Naive thymus-derived CD4-positive, alpha-beta T cell (primary cell): Measurements from ENCODE around the gene ZDHHC14. TPM values are rescaled to one million over a fixed set of nuclear protein-coding genes. Genes with fewer than 3 reads are reported as not detected.

Source experiments
- ATAC-seq: fragments of 150-1000 bp; cut with Tn5 transposase; 2 replicates; pipeline ENCODE4 v1.10.0; 2021; ENCODE audit warnings: mild to moderate bottlenecking, moderate library complexity
- CTCF ChIA-PET: fragments of 350-600 bp; sonication (Branson Sonifier 250); formaldehyde crosslinking; loops from one replicate; lab custom pipeline; 2021; ENCODE audit warnings: antibody characterized with exemption; lab: Charles Lee
- POLR2A ChIA-PET: fragments of 350-600 bp; sonication (Branson Sonifier 250); formaldehyde crosslinking; loops from one replicate; lab custom pipeline; 2021; ENCODE audit warnings: antibody characterized with exemption, inconsistent platforms; lab: Charles Lee
- DNase-seq, 9 donors: peaks; one replicate each; pipeline versions ENCODE4 v3.0.0 to v3.0.0-alpha.2; 2020 to 2022; ENCODE audit warnings: mixed read lengths in 1 of 9
- H3K27ac ChIP-seq: one replicate; pipeline ENCODE4 v1.7.0; 2013; ENCODE audit warnings: mild to moderate bottlenecking, low read depth, low read length, moderate library complexity
- H3K27me3 ChIP-seq, 2 donors: one replicate each; pipeline ENCODE4 v1.7.0; 2013; ENCODE audit warnings: low read length in 2 of 2, mild to moderate bottlenecking in 2 of 2, moderate library complexity in 2 of 2; ENCODE audit not compliant: control insufficient read depth in 2 of 2, insufficient read depth in 2 of 2
- H3K36me3 ChIP-seq, 3 experiments: 1 replicate in 2 of 3; 2 replicates in 1 of 3; pipeline ENCODE4 v1.7.0; 2013; ENCODE audit warnings: low read length in 3 of 3, mild to moderate bottlenecking in 3 of 3, moderate library complexity in 1 of 3; ENCODE audit not compliant: insufficient read depth in 3 of 3, control insufficient read depth in 2 of 3
- H3K4me1 ChIP-seq, 2 donors: one replicate each; pipeline ENCODE4 v1.7.0; 2013; ENCODE audit warnings: low read length in 2 of 2, mild to moderate bottlenecking in 2 of 2, moderate library complexity in 1 of 2; ENCODE audit not compliant: control insufficient read depth in 2 of 2, insufficient read depth in 2 of 2
- H3K4me3 ChIP-seq: 2 replicates; pipeline ENCODE4 v1.7.0; 2013; ENCODE audit warnings: mild to moderate bottlenecking, low read length
- H3K9me3 ChIP-seq, 3 experiments: 1 replicate in 2 of 3; 2 replicates in 1 of 3; pipeline ENCODE4 v1.7.0; 2013; ENCODE audit warnings: low read length in 3 of 3; ENCODE audit not compliant: control insufficient read depth in 2 of 3
- H3K27ac Mint-ChIP-seq, 9 donors: one replicate each; pipeline ENCODE4 v1.8.0; 2020 to 2022; ENCODE audit warnings: mixed read lengths in 9 of 9, mild to moderate bottlenecking in 8 of 9, moderate library complexity in 5 of 9, inconsistent platforms in 2 of 9
- H3K27me3 Mint-ChIP-seq, 5 donors: one replicate each; pipeline ENCODE4 v1.8.0; 2021 to 2022; ENCODE audit warnings: mixed read lengths in 5 of 5, mild to moderate bottlenecking in 1 of 5
- H3K36me3 Mint-ChIP-seq, 5 donors: one replicate each; pipeline ENCODE4 v1.8.0; 2020 to 2022; ENCODE audit warnings: mixed read lengths in 5 of 5, mild to moderate bottlenecking in 3 of 5, inconsistent platforms in 1 of 5
- H3K4me1 Mint-ChIP-seq, 7 donors: one replicate each; pipeline ENCODE4 v1.8.0; 2020 to 2022; ENCODE audit warnings: mixed read lengths in 7 of 7, mild to moderate bottlenecking in 3 of 7, inconsistent platforms in 1 of 7
- H3K4me3 Mint-ChIP-seq, 10 donors: one replicate each; pipeline ENCODE4 v1.8.0; 2020 to 2022; ENCODE audit warnings: mild to moderate bottlenecking in 10 of 10, mixed read lengths in 10 of 10, moderate library complexity in 6 of 10, inconsistent platforms in 2 of 10
- H3K9me3 Mint-ChIP-seq, 11 donors: one replicate each; pipeline ENCODE4 v1.8.0; 2020 to 2022; ENCODE audit warnings: mixed read lengths in 11 of 11, mild to moderate bottlenecking in 4 of 11, inconsistent platforms in 1 of 11, moderate library complexity in 1 of 11
- intact Hi-C, 2 donors: fragments of 100-400 bp; cut with micrococcal nuclease; formaldehyde crosslinking; loops; one replicate each; pipeline ENCODE4 v1.15.1; 2023
- polyA plus RNA-seq, 2 donors: library from polyadenylated mRNA; unstranded; fragments of 300-500 nt; fragmentation: Illumina TruSeq; gene quantifications; one replicate each; pipeline ENCODE4 v1.2.3, GENCODE V29; 2021
- total RNA-seq, 6 experiments: library from RNA in 5 of 6; stranded (reverse) in 5 of 6; gene quantifications; 1 replicate in 5 of 6; 2 replicates in 1 of 6; pipeline ENCODE4 v1.2.3 and lab custom pipeline; 2021 to 2026

Gene ZDHHC14
- total and polyA plus RNA-seq, 7 experiments from 2014 or later: 0.13 to 18.2 (median 0.95) TPM

DNA sequence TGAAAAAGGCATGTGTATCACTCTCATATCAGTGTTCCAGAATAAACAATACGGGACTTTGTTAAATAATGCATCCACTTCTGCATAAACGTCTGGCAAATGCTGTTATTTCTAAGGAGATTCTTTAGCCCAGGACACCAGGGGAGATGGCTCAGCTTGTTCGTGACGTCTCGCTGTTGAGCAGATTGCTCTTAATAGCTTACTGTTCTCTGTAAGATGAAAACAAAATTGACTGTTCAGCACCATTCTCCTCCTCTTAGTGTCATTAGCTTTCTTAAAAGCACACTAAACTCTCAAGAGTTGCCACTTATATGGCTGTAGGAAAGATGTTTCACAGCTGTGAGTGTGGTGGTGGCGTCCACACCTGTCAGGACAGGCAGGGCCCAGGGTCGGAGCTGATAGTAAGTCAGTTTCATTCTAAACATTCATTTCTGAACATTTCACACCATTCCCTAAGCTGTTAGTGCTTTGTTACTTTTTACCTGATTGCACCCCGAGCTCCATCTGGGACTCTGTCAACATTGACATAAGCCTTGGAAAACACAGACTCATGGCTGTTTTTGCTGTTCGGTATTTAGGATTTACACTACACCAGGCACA, 132.1 kb downstream of the ZDHHC14 start:
- Mint-ChIP-seq H3K4me3 (no peak overlapping the region), H3K36me3 (peaks cover 0 to 20% (median 4%) of the 10 kb centered on the region in 5 donors), H3K27me3 (no peaks in the 10 kb centered on the region), H3K27ac (no peak overlapping the region), H3K4me1 (peaks cover 10 to 24% (median 11%) of the 10 kb centered on the region in 7 donors), H3K9me3 (peaks cover 0 to 5% (median 0%) of the 10 kb centered on the region in 11 donors)
- CTCF ChIA-PET: no interaction called here
- no peak for DNase-seq
- H3K4me3 ChIP-seq: no peak overlapping the region
- H3K9me3 ChIP-seq: no peaks in the 10 kb centered on the region
- H3K36me3 ChIP-seq: no peaks in the 10 kb centered on the region
- POLR2A ChIA-PET: interaction anchor here (1.3 kb wide), 1 partner anchor 58 kb away, joined by 3 read pairs; no protein-coding TSS in a partner anchor
- H3K4me1 ChIP-seq: peaks cover 0 to 3% of the 10 kb centered on the region in 2 donors
- ATAC-seq: no peak
- H3K27ac ChIP-seq: no peak overlapping the region
- no peaks in the 10 kb centered on the region for H3K27me3 ChIP-seq
- intact Hi-C loops: no loop called here

DNA sequence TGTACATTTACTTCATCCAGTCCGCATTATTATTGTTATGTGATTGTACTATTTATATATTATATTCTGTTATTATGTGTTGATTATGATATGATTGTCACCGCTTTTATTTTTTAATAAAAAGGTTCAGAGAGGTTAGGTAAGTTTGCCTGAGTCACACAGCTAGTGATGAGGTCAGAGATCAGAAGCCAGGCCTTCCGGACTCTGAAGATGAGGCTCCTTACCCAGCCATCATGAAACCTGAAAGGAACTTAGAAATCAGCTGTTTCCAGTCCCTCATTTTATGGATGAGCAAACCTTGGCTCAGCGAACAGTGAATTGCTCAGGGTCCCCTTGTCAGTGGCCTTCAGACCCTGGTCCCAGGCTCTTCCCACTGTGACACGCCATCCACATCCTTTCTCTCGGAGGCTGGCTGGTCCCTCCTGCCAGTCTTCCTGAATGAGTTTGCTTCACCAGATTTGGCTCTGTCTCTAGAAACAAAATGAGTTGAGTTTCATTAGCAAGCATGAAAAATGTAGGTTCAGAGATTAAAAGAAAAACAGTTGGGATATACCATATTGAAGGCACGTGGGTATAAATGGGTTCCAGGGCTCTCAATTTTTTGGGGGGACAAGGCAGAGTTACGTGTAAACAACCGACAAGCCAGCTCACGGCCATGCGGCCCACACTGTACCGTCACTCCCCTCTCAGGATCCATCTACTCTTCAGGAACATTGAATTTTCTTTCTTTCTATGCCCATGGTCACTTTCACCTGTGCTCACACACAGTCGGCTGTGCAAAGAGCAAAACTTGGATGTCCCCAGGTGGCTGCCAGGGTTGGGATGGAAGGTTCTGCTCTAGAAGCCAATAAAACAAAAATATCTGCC, 132.9 kb downstream of the ZDHHC14 start:
- no peaks in the 10 kb centered on the region for H3K27me3 Mint-ChIP-seq
- Histone ChIP-seq H3K4me3 (no peak overlapping the region), H3K4me1 (peaks cover 0 to 3% of the 10 kb centered on the region in 2 donors), H3K36me3 (no peaks in the 10 kb centered on the region), H3K27ac (no peak overlapping the region), H3K27me3 (no peaks in the 10 kb centered on the region), H3K9me3 (no peaks in the 10 kb centered on the region)
- no peak for ATAC-seq
- peaks cover 8 to 25% (median 11%) of the 10 kb centered on the region in 7 donors for H3K4me1 Mint-ChIP-seq
- CTCF ChIA-PET: no interaction called here
- H3K9me3 Mint-ChIP-seq: peaks cover 0 to 3% (median 0%) of the 10 kb centered on the region in 11 donors
- H3K4me3 Mint-ChIP-seq: no peak overlapping the region
- intact Hi-C loops: no loop called here
- POLR2A ChIA-PET: interaction anchor here (1.3 kb wide), 1 partner anchor 57 kb away, joined by 3 read pairs; no protein-coding TSS in a partner anchor
- DNase-seq: no peak
- H3K27ac Mint-ChIP-seq: no peak overlapping the region
- peaks cover 0 to 15% (median 4%) of the 10 kb centered on the region in 5 donors for H3K36me3 Mint-ChIP-seq

DNA sequence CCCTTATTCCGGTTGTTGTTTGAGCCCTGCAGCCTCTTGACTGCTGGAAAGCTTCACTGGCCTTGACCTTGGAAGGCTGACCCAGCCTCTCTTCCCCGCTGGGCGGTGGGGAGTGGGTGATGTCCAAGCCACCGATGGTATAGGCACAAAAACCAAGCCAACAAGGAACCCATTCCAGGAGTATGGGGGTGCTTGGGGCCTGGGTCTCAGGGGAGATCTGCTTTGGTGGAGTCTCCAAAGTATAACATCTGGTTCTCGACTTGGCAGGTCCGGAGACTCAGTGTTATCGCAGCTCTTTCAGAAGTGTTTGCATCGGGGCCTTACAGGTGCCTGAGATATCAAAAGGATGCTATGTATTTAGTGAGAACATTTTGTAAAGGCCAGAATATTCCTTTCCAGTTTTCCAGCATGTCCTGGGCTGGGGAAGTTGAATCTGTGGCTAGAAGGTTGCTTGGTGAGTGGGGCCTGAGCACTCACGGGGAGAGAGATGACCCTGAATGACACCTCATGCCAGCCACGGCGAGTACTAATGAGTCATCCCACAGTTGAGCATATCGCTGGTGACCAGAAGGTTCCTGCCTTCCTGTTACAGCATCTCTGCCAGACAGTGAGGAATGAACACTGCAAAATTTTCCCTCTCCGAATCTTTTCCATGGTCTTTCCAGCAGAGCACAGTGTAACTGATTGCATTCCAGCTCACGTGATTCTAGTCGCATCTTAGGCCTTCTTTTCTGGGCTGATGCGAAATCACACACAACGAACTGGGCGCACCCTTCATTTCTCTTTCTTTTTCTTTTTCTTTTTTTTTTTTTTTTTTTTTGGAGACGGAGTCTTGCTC, 133.9 kb downstream of the ZDHHC14 start:
- intact Hi-C loops: no loop called here
- no peaks in the 10 kb centered on the region for H3K27me3 ChIP-seq
- no peaks in the 10 kb centered on the region for H3K27me3 Mint-ChIP-seq
- peaks cover 8 to 26% (median 11%) of the 10 kb centered on the region in 7 donors for H3K4me1 Mint-ChIP-seq
- H3K36me3 ChIP-seq: no peaks in the 10 kb centered on the region
- no peaks in the 10 kb centered on the region for H3K9me3 Mint-ChIP-seq
- H3K36me3 Mint-ChIP-seq: peaks cover 0 to 11% (median 0%) of the 10 kb centered on the region in 5 donors
- ChIA-PET POLR2A (no interaction called here), CTCF (no interaction called here)
- no peak overlapping the region for H3K27ac Mint-ChIP-seq
- ATAC-seq: peak; percentile 86
- DNase-seq: no peak
- peaks cover 0 to 3% of the 10 kb centered on the region in 2 donors for H3K4me1 ChIP-seq
- no peak overlapping the region for H3K27ac ChIP-seq
- no peaks in the 10 kb centered on the region for H3K9me3 ChIP-seq
- H3K4me3 ChIP-seq: no peak overlapping the region
- no peak overlapping the region for H3K4me3 Mint-ChIP-seq

DNA sequence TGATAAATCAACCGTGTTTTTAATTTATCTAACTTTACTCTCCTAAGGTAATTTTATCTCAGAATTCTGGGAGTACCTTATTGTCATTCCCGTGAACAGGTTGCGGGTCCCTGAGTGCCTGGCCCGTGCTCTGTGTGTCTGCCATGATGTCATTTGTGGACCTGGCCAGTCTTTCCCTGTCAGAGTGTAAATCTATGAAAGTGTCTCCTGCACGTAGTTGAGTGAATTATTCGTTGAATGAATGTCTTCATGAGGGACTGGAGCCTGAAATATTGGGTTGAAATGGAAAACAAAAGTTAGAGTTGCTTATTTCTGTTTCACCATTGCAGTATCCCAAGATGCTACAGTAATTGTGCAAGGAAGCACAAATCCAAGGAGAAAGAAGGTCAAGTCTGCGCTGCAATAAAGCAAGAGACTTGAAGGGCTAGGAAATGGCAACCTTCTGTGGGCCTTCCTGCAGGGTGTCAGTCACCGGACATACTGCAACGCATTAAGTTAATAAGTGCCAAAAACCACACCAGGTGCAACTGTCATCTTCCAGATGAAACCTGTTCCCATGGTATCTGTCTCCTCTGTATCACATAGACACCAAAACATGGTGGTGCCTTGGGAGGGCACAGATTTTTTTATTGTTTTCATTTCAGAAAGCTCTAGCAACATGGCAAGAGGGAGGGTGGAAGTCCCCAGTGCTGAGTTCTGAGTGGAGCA, 135.5 kb downstream of the ZDHHC14 start:
- H3K27ac ChIP-seq: no peak overlapping the region
- ChIA-PET CTCF (no interaction called here), POLR2A (no interaction called here)
- no peak for ATAC-seq
- intact Hi-C loops: no loop called here
- H3K36me3 ChIP-seq: no peaks in the 10 kb centered on the region
- H3K9me3 ChIP-seq: peaks cover 0 to 4% (median 0%) of the 10 kb centered on the region in 3 experiments
- Mint-ChIP-seq H3K36me3 (peaks cover 0 to 7% (median 0%) of the 10 kb centered on the region in 5 donors), H3K9me3 (no peaks in the 10 kb centered on the region), H3K27me3 (no peaks in the 10 kb centered on the region), H3K27ac (no peak overlapping the region), H3K4me3 (no peak overlapping the region), H3K4me1 (peaks cover 0 to 24% (median 0%) of the 10 kb centered on the region in 7 donors)
- H3K4me1 ChIP-seq: no peaks in the 10 kb centered on the region
- H3K27me3 ChIP-seq: no peaks in the 10 kb centered on the region
- H3K4me3 ChIP-seq: no peak overlapping the region
- DNase-seq: no peak

DNA sequence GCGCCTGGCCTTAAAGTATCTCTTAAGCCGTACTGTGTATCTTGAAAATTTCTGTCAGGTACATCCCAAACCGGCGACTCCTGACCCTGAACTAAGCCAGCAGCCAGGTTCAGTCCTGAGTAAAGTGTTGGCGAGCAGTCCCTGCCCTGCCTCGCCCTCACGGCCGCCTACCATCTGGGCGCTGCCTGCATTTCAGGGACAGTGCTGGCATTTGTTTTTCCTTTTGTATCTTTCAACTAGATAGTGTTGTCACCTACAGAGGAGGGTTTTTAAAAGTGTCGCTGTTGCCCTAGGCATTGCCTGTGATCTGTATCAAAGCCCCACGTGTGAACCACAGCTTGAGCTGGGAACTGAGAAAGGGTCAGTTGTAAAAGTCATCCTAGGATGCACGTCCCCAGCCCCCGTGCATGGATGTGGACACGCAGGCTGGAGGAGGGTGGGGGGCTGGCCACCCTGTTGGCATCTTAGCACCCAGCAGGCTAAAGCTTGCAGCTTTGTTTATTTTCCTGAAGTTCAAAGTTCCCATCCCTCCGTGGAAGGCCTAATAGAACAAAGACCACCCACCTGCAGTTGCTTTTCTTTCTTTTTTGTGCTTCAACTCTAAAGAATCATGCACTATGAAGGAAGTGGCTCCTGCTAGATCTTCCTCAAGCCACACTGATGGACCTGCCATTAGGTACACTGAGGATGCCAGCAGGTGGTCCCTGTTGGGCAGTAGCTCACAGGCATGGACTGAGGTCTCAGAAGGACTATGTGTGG, 136.8 kb downstream of the ZDHHC14 start:
- Mint-ChIP-seq H3K36me3 (peaks cover 0 to 8% (median 0%) of the 10 kb centered on the region in 5 donors), H3K4me3 (no peak overlapping the region), H3K9me3 (peaks cover 0 to 3% (median 0%) of the 10 kb centered on the region in 11 donors), H3K27me3 (no peaks in the 10 kb centered on the region), H3K4me1 (peaks cover 0 to 30% (median 0%) of the 10 kb centered on the region in 7 donors), H3K27ac (no peak overlapping the region)
- Histone ChIP-seq H3K4me3 (no peak overlapping the region), H3K27ac (no peak overlapping the region), H3K36me3 (no peaks in the 10 kb centered on the region), H3K4me1 (no peaks in the 10 kb centered on the region), H3K27me3 (no peaks in the 10 kb centered on the region), H3K9me3 (peaks cover 0 to 4% (median 0%) of the 10 kb centered on the region in 3 experiments)
- no peak for DNase-seq
- ChIA-PET CTCF (no interaction called here), POLR2A (no interaction called here)
- ATAC-seq: no peak
- intact Hi-C loops: no loop called here
